GM23338 (cell line): ENCODE data around the gene SGSM1. TPM values are rescaled to one million over a fixed set of nuclear protein-coding genes. Genes with fewer than 3 reads are reported as not detected.

Experiments used
- ATAC-seq: fragments of 200-7000 bp; cut with Tn5 transposase; 3 replicates; pipeline ENCODE4 v1.9.1; 2020
- DNase-seq: peaks from one replicate; pipeline ENCODE4 v3.0.0-alpha.2; 2015; ENCODE audit warnings: low spot score
- H2AFZ ChIP-seq: fragments of 200-600 bp; sonication (generic); 2 replicates; pipeline ENCODE4 v1.8.0; 2016; ENCODE audit warnings: antibody characterized with exemption, mild to moderate bottlenecking, moderate library complexity
- H3F3A ChIP-seq: fragments of 200-600 bp; sonication (generic); replicated peaks from 2 replicates; pipeline ENCODE4 v1.8.0; 2017; ENCODE audit warnings: antibody characterized with exemption, mixed run types, low read depth
- H3K27ac ChIP-seq: fragments of 200-600 bp; sonication (generic); 2 replicates; pipeline ENCODE4 v1.6.1; 2016; ENCODE audit warnings: low read depth
- H3K27me3 ChIP-seq: fragments of 200-600 bp; sonication (generic); 2 replicates; pipeline ENCODE4 v1.8.0; 2016; ENCODE audit warnings: mild to moderate bottlenecking, mixed run types, moderate library complexity; ENCODE audit not compliant: insufficient read depth
- H3K36me3 ChIP-seq: fragments of 200-600 bp; sonication (generic); 2 replicates; pipeline ENCODE4 v1.8.0; 2016; ENCODE audit warnings: mild to moderate bottlenecking; ENCODE audit not compliant: insufficient read depth
- H3K4me1 ChIP-seq: fragments of 200-600 bp; sonication (generic); 2 replicates; pipeline ENCODE4 v1.8.0; 2016; ENCODE audit warnings: mild to moderate bottlenecking, moderate library complexity; ENCODE audit not compliant: insufficient read depth
- H3K4me2 ChIP-seq: fragments of 200-600 bp; sonication (generic); 2 replicates; pipeline ENCODE4 v1.7.1; 2017; ENCODE audit warnings: mixed run types
- H3K4me3 ChIP-seq: fragments of 200-600 bp; sonication (generic); 2 replicates; pipeline ENCODE4 v1.6.1; 2016; ENCODE audit warnings: mixed run types
- H3K79me2 ChIP-seq: fragments of 200-600 bp; sonication (generic); replicated peaks from 2 replicates; pipeline ENCODE4 v1.8.0; 2017; ENCODE audit warnings: mild to moderate bottlenecking; ENCODE audit not compliant: insufficient read depth
- H3K9me2 ChIP-seq: fragments of 200-600 bp; sonication (generic); 2 replicates; pipeline ENCODE4 v1.8.0; 2017; ENCODE audit not compliant: insufficient read depth
- H4K20me1 ChIP-seq: fragments of 200-600 bp; sonication (generic); replicated peaks from 2 replicates; pipeline ENCODE4 v1.8.0; 2017; ENCODE audit warnings: mild to moderate bottlenecking; ENCODE audit not compliant: insufficient read depth
- H3K27ac Mint-ChIP-seq: 2 replicates; pipeline ENCODE4 v1.8.0; 2020; ENCODE audit warnings: inconsistent platforms, mild to moderate bottlenecking, moderate library complexity, mixed read lengths
- H3K27me3 Mint-ChIP-seq: 3 replicates; pipeline ENCODE4 v1.8.0; 2022; ENCODE audit warnings: low read depth, mild to moderate bottlenecking, moderate library complexity, mixed read lengths, inconsistent platforms; ENCODE audit not compliant: insufficient read depth, poor library complexity
- H3K36me3 Mint-ChIP-seq: 3 replicates; pipeline ENCODE4 v1.8.0; 2021; ENCODE audit warnings: low read depth, mild to moderate bottlenecking, inconsistent platforms, moderate library complexity, mixed read lengths
- H3K4me1 Mint-ChIP-seq: 3 replicates; pipeline ENCODE4 v1.8.0; 2020; ENCODE audit warnings: mild to moderate bottlenecking, inconsistent platforms, mixed read lengths
- H3K4me3 Mint-ChIP-seq: 3 replicates; pipeline ENCODE4 v1.8.0; 2021; ENCODE audit warnings: moderate library complexity, mild to moderate bottlenecking, inconsistent platforms, mixed read lengths
- H3K9me3 Mint-ChIP-seq: 3 replicates; pipeline ENCODE4 v1.8.0; 2020; ENCODE audit warnings: moderate library complexity, mild to moderate bottlenecking, inconsistent platforms, mixed read lengths
- CREB1 ChIP-seq: fragments of 250-450 bp; sonication (Bioruptor Pico); IDR thresholded peaks from 2 replicates; pipeline ENCODE4 v1.5.0; 2020; ENCODE audit warnings: low read depth, mild to moderate bottlenecking, moderate library complexity
- ETS1 ChIP-seq: IDR thresholded peaks from 2 replicates; pipeline ENCODE4 v1.6.1; 2016; ENCODE audit warnings: antibody characterized with exemption
- EZH2 ChIP-seq: fragments of 200-600 bp; sonication (generic); IDR thresholded peaks from one replicate; pipeline ENCODE4 v1.8.0; 2017; ENCODE audit warnings: antibody characterized with exemption, mild to moderate bottlenecking, low read depth; ENCODE audit not compliant: unreplicated experiment
- EZH2phosphoT487 ChIP-seq: fragments of 200-600 bp; sonication (generic); IDR thresholded peaks from one replicate; pipeline ENCODE4 v1.8.1; 2018; ENCODE audit warnings: antibody characterized with exemption; ENCODE audit not compliant: unreplicated experiment
- JUNB ChIP-seq: IDR thresholded peaks from one replicate; pipeline ENCODE4 v1.6.1; 2016; ENCODE audit warnings: antibody characterized with exemption; ENCODE audit not compliant: unreplicated experiment
- NANOG ChIP-seq: IDR thresholded peaks from 2 replicates; pipeline ENCODE4 v1.6.1; 2016; ENCODE audit warnings: antibody characterized with exemption, borderline replicate concordance
- POLR2AphosphoS5 ChIP-seq: IDR thresholded peaks from 2 replicates; pipeline ENCODE4 v1.6.1; 2016; ENCODE audit warnings: antibody characterized with exemption, low read depth
- REST ChIP-seq: IDR thresholded peaks from one replicate; pipeline ENCODE4 v1.6.1; 2018; ENCODE audit warnings: antibody characterized with exemption; ENCODE audit not compliant: unreplicated experiment
- STAT1 ChIP-seq: IDR thresholded peaks from one replicate; pipeline ENCODE4 v1.6.1; 2016; ENCODE audit warnings: antibody characterized with exemption; ENCODE audit not compliant: unreplicated experiment
- ZNF114 ChIP-seq: fragments of 250-450 bp; sonication (Bioruptor Pico); IDR thresholded peaks from 2 replicates; pipeline ENCODE4 v1.5.0; 2020; ENCODE audit warnings: mild to moderate bottlenecking, moderate library complexity
- ZNF331 ChIP-seq: fragments of 250-450 bp; sonication (Bioruptor Pico); IDR thresholded peaks from 2 replicates; pipeline ENCODE4 v1.5.0; 2020; ENCODE audit warnings: low read depth, mild to moderate bottlenecking, moderate library complexity
- polyA plus RNA-seq: library from polyadenylated mRNA; unstranded; fragments of >200 nt; fragmentation: Nextera tagmentation; extraction: Ambion mirVana; gene quantifications from 2 replicates; pipeline ENCODE4 v1.2.1, GENCODE V29; 2016
- total RNA-seq: library from RNA; depleted of rRNA; stranded (reverse); fragments of >200 nt; shearing (Covaris generic); gene quantifications from 2 replicates; pipeline ENCODE4 v1.2.3, GENCODE V29; 2014
- TF ChIP-seq, protein P1 (sequence below), 2 experiments: fragments of 200-600 bp in 1 of 2; sonication (generic) in 1 of 2; conservative IDR thresholded peaks; 2 replicates each; pipeline versions ENCODE4 v1.5.1 to v1.6.1; 2016 to 2017; ENCODE audit warnings: antibody characterized with exemption in 2 of 2, low read depth in 2 of 2, mild to moderate bottlenecking in 2 of 2, moderate library complexity in 1 of 2

The SGSM1 gene
- total and polyA plus RNA-seq, 2 experiments from 2014 or later, result 4.7 to 5.4 TPM

GRCh38 chr22:24894220-24894975 lies 88.4 kb downstream of the SGSM1 start:
- Histone ChIP-seq H3K27me3 (no peaks in the 10 kb centered on the region), H3K4me2 (no peak overlapping the region; the same call in 1 of the 2 replicates), H3K79me2 (no peaks in the 10 kb centered on the region), H4K20me1 (no peaks in the 10 kb centered on the region), H3K9me2 (no peaks in the 10 kb centered on the region), H3K4me3 (no peak overlapping the region), H2AFZ (no peak overlapping the region), H3K36me3 (no peaks in the 10 kb centered on the region), H3K4me1 (peaks cover 10% of the 10 kb centered on the region; the same call in 1 of the 2 replicates), H3K27ac (peak overlapping the region; percentile 14; the same call in 1 of the 2 replicates), H3F3A (no peaks in the 10 kb centered on the region)
- ATAC-seq (peak; percentile 27; the same call in 2 of the 3 replicates), DNase-seq (peak; percentile 15)
- Mint-ChIP-seq H3K27ac (peak overlapping the region; percentile 88), H3K36me3 (peaks cover 20% of the 10 kb centered on the region), H3K4me1 (peaks cover 17% of the 10 kb centered on the region), H3K9me3 (peaks cover 7% of the 10 kb centered on the region; the same call in 1 of the 3 replicates), H3K27me3 (peaks cover 5% of the 10 kb centered on the region), H3K4me3 (no peak overlapping the region)
- no peak for TF ChIP-seq ZNF114 (CRISPR knock-in tag)
- no peak for TF ChIP-seq ETS1
- no peak for TF ChIP-seq JUNB
- TF ChIP-seq ZNF331 (CRISPR knock-in tag), result no peak
- TF ChIP-seq CREB1 (CRISPR knock-in tag), result no peak

DNA sequence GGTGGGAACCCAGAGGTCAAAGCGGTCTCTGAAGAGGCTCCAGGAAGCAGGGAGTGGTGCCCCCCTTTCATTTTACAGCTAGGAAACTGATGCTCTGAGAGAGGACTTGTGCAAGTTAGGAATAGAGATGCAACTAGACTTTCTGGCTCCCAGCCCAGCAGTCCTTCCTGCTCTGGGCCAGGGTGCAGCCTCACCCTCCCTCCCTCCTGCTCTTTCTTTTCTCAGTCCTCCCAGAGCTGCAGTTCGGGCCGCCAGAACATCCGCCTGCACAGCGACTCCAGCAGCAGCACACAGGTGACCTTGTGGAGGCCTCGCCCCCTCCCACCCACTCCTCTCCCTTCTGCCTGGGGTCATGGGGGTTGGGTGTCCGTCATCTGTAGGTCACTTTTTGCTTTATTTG lies 89.0 kb downstream of the SGSM1 start:
- Histone ChIP-seq H3F3A (no peaks in the 10 kb centered on the region), H3K36me3 (no peaks in the 10 kb centered on the region), H2AFZ (no peak overlapping the region), H3K27ac (peak overlapping the region; percentile 42; the same call in 1 of the 2 replicates), H3K4me3 (no peak overlapping the region), H3K27me3 (no peaks in the 10 kb centered on the region), H3K79me2 (no peaks in the 10 kb centered on the region), H4K20me1 (no peaks in the 10 kb centered on the region), H3K9me2 (no peaks in the 10 kb centered on the region), H3K4me2 (no peak overlapping the region; the same call in 1 of the 2 replicates), H3K4me1 (peaks cover 10% of the 10 kb centered on the region; the same call in 1 of the 2 replicates)
- Mint-ChIP-seq H3K9me3 (peaks cover 7% of the 10 kb centered on the region; the same call in 2 of the 3 replicates), H3K4me1 (peaks cover 21% of the 10 kb centered on the region), H3K27ac (peak overlapping the region; percentile 88; the same call in 1 of the 2 replicates), H3K36me3 (peaks cover 22% of the 10 kb centered on the region), H3K4me3 (no peak overlapping the region), H3K27me3 (peaks cover 5% of the 10 kb centered on the region)
- ATAC-seq (peak; percentile 62), DNase-seq (peak; percentile 32)
- no peak for TF ChIP-seq POLR2AphosphoS5
- TF ChIP-seq EZH2, result no peak
- TF ChIP-seq STAT1, result no peak
- TF ChIP-seq NANOG, result no peak

DNA sequence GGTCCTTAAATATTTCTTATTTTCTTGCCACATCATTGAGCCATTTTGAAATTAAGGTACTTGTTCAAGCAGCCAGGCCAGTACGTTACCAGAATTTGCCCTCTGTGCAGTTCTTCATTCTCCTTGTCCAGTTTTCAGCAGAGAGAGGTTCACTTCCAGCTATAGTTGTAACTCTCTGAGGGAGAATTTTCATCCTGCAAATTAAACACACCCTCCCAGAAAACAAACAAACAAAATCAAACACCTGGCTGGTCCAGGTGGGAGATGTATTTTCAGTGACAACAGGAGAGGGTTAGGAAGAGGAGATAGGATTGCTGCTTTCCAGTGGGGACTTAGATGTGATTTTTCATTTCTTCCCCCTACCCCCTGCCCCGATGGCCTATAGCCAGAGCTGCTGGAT lies 95.4 kb downstream of the SGSM1 start:
- no peak overlapping the region for H3K4me2 ChIP-seq
- no peak for DNase-seq
- H3K4me3 Mint-ChIP-seq, result no peak overlapping the region
- peaks cover 15% of the 10 kb centered on the region for H3K4me1 Mint-ChIP-seq
- H3K27me3 Mint-ChIP-seq, result no peaks in the 10 kb centered on the region
- H3K4me1 ChIP-seq, result no peaks in the 10 kb centered on the region; the same call in 1 of the 2 replicates
- H4K20me1 ChIP-seq, result no peaks in the 10 kb centered on the region
- H3K9me2 ChIP-seq, result no peaks in the 10 kb centered on the region
- H3K4me3 ChIP-seq, result no peak overlapping the region
- H3K9me3 Mint-ChIP-seq, result peaks cover 27% of the 10 kb centered on the region; the same call in 2 of the 3 replicates
- no peaks in the 10 kb centered on the region for H3K79me2 ChIP-seq
- no peaks in the 10 kb centered on the region; the same call in 1 of the 2 replicates for H3K36me3 ChIP-seq
- no peak for ATAC-seq
- H3K36me3 Mint-ChIP-seq, result peaks cover 43% of the 10 kb centered on the region
- H3K27ac ChIP-seq, result no peak overlapping the region
- H3K27me3 ChIP-seq, result no peaks in the 10 kb centered on the region
- no peak overlapping the region for H3K27ac Mint-ChIP-seq
- H3F3A ChIP-seq, result no peaks in the 10 kb centered on the region
- H2AFZ ChIP-seq, result no peak overlapping the region
- no peak for TF ChIP-seq CREB1 (CRISPR knock-in tag)
- TF ChIP-seq STAT1, result no peak
- TF ChIP-seq EZH2, result no peak
- TF ChIP-seq, protein P1, sequence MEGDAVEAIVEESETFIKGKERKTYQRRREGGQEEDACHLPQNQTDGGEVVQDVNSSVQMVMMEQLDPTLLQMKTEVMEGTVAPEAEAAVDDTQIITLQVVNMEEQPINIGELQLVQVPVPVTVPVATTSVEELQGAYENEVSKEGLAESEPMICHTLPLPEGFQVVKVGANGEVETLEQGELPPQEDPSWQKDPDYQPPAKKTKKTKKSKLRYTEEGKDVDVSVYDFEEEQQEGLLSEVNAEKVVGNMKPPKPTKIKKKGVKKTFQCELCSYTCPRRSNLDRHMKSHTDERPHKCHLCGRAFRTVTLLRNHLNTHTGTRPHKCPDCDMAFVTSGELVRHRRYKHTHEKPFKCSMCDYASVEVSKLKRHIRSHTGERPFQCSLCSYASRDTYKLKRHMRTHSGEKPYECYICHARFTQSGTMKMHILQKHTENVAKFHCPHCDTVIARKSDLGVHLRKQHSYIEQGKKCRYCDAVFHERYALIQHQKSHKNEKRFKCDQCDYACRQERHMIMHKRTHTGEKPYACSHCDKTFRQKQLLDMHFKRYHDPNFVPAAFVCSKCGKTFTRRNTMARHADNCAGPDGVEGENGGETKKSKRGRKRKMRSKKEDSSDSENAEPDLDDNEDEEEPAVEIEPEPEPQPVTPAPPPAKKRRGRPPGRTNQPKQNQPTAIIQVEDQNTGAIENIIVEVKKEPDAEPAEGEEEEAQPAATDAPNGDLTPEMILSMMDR (conservative IDR thresholded peaks at IDR 0.05; ENCODE audit: low read depth in 2 of 2), result no peak
- no peak for TF ChIP-seq POLR2AphosphoS5
- TF ChIP-seq ZNF331 (CRISPR knock-in tag), result no peak
- no peak for TF ChIP-seq JUNB
- no peak for TF ChIP-seq REST
- TF ChIP-seq EZH2phosphoT487, result no peak
